Duodenal mucosa (tissue), 2 donors: Measurements from ENCODE around the gene OLFML2A.
"Not testable (repeated sequence)": the region's sequence is repeated elsewhere in the genome, so short reads cannot be mapped to it uniquely, and the experiment has no call there.

Experiments used
- H3K27ac ChIP-seq: one replicate; pipeline ENCODE4 v1.7.0; 2013; ENCODE audit warnings: low read depth, low read length
- H3K27me3 ChIP-seq, 2 donors: one replicate each; pipeline ENCODE4 v1.7.0; 2013; ENCODE audit warnings: low read length in 2 of 2, control low read depth in 1 of 2; ENCODE audit not compliant: insufficient read depth in 2 of 2, control insufficient read depth in 1 of 2
- H3K36me3 ChIP-seq, 2 donors: one replicate each; pipeline ENCODE4 v1.7.0; 2013; ENCODE audit warnings: low read length in 2 of 2, control low read depth in 1 of 2; ENCODE audit not compliant: insufficient read depth in 2 of 2, control insufficient read depth in 1 of 2
- H3K4me1 ChIP-seq, 2 donors: one replicate each; pipeline ENCODE4 v1.7.0; 2013; ENCODE audit warnings: low read length in 2 of 2, control low read depth in 1 of 2; ENCODE audit not compliant: insufficient read depth in 2 of 2, control insufficient read depth in 1 of 2
- H3K4me3 ChIP-seq, 2 donors: one replicate each; pipeline ENCODE4 v1.7.0; 2013; ENCODE audit warnings: low read length in 2 of 2, low read depth in 1 of 2
- H3K9ac ChIP-seq, 2 donors: one replicate each; pipeline ENCODE4 v1.7.0; 2013; ENCODE audit warnings: low read length in 2 of 2, low read depth in 1 of 2
- H3K9me3 ChIP-seq, 2 donors: one replicate each; pipeline ENCODE4 v1.7.0; 2013; ENCODE audit warnings: low read length in 2 of 2, control low read depth in 1 of 2; ENCODE audit not compliant: control insufficient read depth in 1 of 2

Gene OLFML2A

GRCh38 chr9:124767821-124768220, 9.1 kb upstream of the OLFML2A start:
- Histone ChIP-seq H3K9me3 (no peaks in the 10 kb centered on the region), H3K27ac (no peak overlapping the region), H3K9ac (no peak overlapping the region), H3K27me3 (peaks cover 0 to 2% of the 10 kb centered on the region in 2 donors), H3K4me3 (peak overlapping the region in 1 of 2 donors; percentile 16), H3K36me3 (no peaks in the 10 kb centered on the region), H3K4me1 (peaks cover 24 to 26% of the 10 kb centered on the region in 2 donors)

DNA sequence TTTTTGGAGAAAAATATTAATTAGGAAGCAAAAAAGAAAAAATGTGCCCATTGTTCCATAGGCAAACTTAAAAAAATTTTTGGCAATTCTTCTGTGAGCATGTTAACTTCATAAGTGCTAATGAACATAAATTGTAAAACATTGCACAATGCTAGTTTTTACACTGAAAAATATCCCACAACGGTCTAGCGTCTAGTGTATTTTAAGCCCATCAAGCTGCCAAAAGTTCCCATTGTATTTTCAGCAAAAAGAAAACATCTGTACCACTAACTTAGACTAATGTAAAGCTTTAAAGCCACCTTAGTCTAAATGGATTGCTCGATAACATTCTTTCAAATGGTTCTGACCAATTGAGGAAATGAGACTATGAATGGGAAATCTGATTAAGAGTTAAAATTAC, 8.6 kb upstream of the OLFML2A start:
- H3K27me3 ChIP-seq = peaks cover 0 to 2% of the 10 kb centered on the region in 2 donors
- H3K4me3 ChIP-seq = peak overlapping the region in 1 of 2 donors; percentile 85
- H3K36me3 ChIP-seq = no peaks in the 10 kb centered on the region
- H3K9ac ChIP-seq = peak overlapping the region; percentile 15 to 72
- no peaks in the 10 kb centered on the region for H3K9me3 ChIP-seq
- H3K4me1 ChIP-seq = peaks cover 24 to 26% of the 10 kb centered on the region in 2 donors
- no peak overlapping the region for H3K27ac ChIP-seq

DNA sequence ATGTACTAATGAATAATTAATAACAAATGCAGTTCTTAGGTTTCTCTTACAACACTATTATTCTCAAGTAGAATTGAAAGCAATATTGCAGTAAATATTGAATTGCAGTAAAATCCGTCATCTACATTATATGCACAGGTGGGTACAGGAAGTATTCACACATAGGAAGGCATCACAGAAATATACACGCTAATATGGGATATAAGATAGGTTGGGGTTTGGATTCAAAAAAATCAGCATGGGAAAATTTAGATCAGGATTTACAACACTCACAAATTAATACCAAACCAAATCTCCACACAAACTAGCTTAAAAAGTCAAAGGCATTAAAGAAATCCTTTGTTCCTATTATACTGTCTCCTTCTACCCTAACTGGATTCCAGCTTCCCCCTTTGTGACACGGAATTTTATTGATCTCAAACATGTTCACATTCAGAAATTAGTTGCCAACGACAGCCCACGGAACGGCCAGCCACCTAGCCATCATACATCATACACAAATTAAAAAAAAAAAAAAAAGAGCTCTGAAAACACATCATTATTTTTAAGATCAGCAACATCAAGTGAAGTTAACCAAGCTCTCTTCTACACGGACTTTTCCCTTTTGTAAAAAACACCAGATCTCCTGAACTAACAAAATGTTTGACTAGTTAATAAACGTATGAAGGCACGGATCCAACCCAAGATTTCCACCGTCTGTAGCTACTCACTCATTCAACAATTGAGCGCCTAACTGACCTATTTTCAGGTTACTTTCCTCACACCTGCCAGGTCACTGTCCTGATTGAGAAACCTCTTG, 8.0 kb upstream of the OLFML2A start:
- Histone ChIP-seq H3K27me3 (peaks cover 0 to 2% of the 10 kb centered on the region in 2 donors), H3K4me1 (peaks cover 24 to 26% of the 10 kb centered on the region in 2 donors), H3K9ac (peak overlapping the region; percentile 72 to 73), H3K27ac (no peak overlapping the region), H3K36me3 (no peaks in the 10 kb centered on the region), H3K4me3 (peak overlapping the region; percentile 85), H3K9me3 (no peaks in the 10 kb centered on the region)

DNA sequence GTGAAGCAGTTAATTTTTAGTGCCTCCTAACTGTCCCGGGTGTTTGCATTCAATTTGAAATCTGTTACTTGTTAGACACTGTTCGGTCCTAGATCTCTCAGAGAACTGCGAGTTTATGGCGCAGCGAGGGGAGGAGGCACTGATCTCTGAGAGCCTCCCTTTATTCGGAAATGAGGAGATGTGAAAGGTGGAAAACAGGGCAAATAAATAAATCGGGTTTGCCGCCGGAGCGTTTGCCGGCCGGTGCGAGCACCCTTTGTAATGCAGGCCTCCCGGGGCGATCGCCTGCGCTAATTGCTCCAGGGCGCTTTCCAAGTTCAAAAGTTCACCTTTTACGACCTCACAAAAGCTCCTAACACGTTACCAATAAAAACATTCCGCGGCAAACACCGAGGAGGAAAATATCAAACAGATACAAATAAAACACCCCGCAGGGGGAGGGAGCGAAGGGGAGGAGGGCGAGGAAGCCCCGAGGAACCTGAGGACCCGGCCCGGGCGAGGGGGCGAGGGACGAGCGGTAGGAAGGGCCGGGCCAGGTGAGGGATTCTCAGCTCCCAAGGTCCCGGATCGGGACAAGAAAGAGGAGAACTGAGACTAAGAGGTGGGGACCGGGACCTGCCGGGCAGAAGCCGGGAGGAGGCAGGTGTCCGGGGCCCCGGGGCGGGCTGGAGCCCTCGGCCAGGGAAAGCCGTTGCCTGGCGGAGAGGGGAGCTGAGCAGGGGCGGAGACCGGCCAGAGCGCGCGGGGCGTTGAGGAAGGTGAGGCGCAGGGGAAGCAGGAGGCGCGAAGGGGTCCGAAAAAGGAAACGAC, 7.2 kb upstream of the OLFML2A start:
- Histone ChIP-seq H3K9ac (peak overlapping the region; percentile 72 to 73), H3K27ac (peak overlapping the region; percentile 71), H3K4me3 (peak overlapping the region; percentile 85), H3K27me3 (peaks cover 0 to 2% of the 10 kb centered on the region in 2 donors), H3K36me3 (no peaks in the 10 kb centered on the region), H3K9me3 (no peaks in the 10 kb centered on the region), H3K4me1 (peaks cover 24% of the 10 kb centered on the region in 2 donors)

GRCh38 chr9:124770359-124771020, 6.4 kb upstream of the OLFML2A start:
- peak overlapping the region; percentile 85 for H3K4me3 ChIP-seq
- H3K27ac ChIP-seq = peak overlapping the region; percentile 71
- H3K9ac ChIP-seq = peak overlapping the region; percentile 72 to 73
- H3K9me3 ChIP-seq = no peaks in the 10 kb centered on the region
- H3K27me3 ChIP-seq = peaks cover 0 to 2% of the 10 kb centered on the region in 2 donors
- peaks cover 22 to 24% of the 10 kb centered on the region in 2 donors for H3K4me1 ChIP-seq
- no peaks in the 10 kb centered on the region for H3K36me3 ChIP-seq

GRCh38 chr9:124771021-124771866, 5.7 kb upstream of the OLFML2A start, which contains the start of gene NR6A1:
Gene NR6A1 (minus strand): TSS chr9:124771311.
- peaks cover 22 to 24% of the 10 kb centered on the region in 2 donors for H3K4me1 ChIP-seq

DNA sequence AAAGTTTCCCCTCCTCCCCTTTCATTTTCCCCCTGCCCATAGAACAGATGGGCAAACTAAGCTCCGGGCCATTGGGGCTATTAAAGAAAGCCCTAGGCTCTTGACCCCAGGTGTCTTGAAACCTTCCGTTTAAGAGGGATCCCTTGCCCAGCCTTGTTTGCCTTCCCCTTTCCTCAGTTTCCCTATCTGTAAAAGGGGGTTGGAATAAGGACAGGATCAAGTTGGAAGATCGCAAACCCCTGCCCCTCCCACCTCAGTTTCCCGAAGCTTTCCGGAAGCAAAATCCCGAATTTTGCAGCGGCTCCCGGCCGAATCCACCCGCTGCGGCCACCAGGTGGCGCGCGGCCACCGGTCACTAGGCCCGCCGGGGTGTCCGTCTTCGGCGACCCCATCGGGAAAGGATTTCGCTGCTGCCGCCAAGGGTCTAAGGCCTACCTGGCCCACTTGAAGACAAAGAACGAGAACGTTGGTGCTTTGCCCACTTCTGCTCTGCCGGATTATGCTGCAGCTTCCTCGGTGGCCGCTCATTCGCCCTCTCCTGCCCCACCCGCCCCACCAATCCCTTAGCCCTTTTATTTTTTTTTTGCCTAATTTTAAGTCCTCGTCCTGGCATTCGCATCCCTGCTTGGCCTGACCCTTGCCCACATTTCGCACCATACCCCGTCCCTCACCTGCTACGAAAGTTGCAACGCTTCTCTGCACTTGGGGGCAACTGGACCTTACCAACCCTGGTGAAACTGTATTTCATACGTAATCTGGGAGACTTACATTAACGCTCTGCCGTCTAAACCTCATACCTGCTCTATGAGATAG, 4.9 kb upstream of the OLFML2A start:
- peaks cover 5 to 7% of the 10 kb centered on the region in 2 donors for H3K27me3 ChIP-seq
- peak overlapping the region; percentile 58 to 72 for H3K9ac ChIP-seq
- no peak overlapping the region for H3K27ac ChIP-seq
- H3K4me3 ChIP-seq = peak overlapping the region; percentile 85 to 88
- H3K4me1 ChIP-seq = peaks cover 21 to 27% of the 10 kb centered on the region in 2 donors
- H3K9me3 ChIP-seq = no peaks in the 10 kb centered on the region
- H3K36me3 ChIP-seq = no peaks in the 10 kb centered on the region

More at GRCh38 chr9:124771021-124771866, 5.7 kb upstream of the OLFML2A start, which contains the start of gene NR6A1:
- peak within 1 kb of the TSS; percentile 71 for H3K27ac ChIP-seq
- no peaks in the 10 kb centered on the region for H3K36me3 ChIP-seq
- no peaks in the 10 kb centered on the region for H3K9me3 ChIP-seq
- H3K27me3 ChIP-seq = peaks cover 2 to 4% of the 10 kb centered on the region in 2 donors
- H3K9ac ChIP-seq = peak within 1 kb of the TSS; percentile 72 to 73
- peak within 1 kb of the TSS; percentile 85 to 88 for H3K4me3 ChIP-seq

DNA sequence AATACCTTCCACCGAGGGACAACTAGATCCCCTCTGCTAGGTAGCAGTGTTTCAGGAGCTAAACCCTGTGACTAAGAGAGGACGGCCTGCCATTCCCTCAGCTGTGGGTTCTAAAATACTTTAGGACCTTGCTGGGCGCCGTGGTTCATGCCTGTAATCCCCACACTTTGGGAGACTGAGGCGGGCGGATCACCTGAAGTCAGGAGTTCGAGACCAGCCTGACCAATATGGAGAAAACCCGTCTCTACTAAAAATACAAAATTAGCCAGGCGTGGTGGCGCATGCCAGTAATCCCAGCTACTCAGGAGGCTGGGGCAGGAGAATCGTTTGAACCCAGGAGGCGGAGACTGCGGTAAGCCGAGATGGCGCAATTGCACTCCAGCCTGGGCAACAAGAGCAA, 4.1 kb upstream of the OLFML2A start:
- Histone ChIP-seq H3K27me3 (peaks cover 7 to 13% of the 10 kb centered on the region in 2 donors), H3K4me1 (peaks cover 13 to 19% of the 10 kb centered on the region in 2 donors)
- not testable (repeated sequence) for H3K36me3 ChIP-seq, H3K9me3 ChIP-seq, H3K27ac ChIP-seq, H3K4me3 ChIP-seq, H3K9ac ChIP-seq
